SK-N-SH treated with all-trans-retinoic acid at 6 μM for 48 hours (cell line): ENCODE results near the gene CD63.

Experiments
- CSDC2 ChIP-seq: fragments of 250-450 bp; sonication (Bioruptor Pico); IDR thresholded peaks from 2 replicates; pipeline ENCODE4 v1.5.0; 2020; ENCODE audit warnings: mild to moderate bottlenecking, moderate library complexity
- ISL1 ChIP-seq: fragments of 250-450 bp; sonication (Bioruptor Pico); IDR thresholded peaks from 2 replicates; pipeline ENCODE4 v2.1.2; 2022; ENCODE audit warnings: mild to moderate bottlenecking, moderate library complexity
- OSR1 ChIP-seq: fragments of 250-450 bp; sonication (Bioruptor Pico); IDR thresholded peaks from 2 replicates; pipeline ENCODE4 v1.8.0; 2022; ENCODE audit warnings: moderate library complexity, mild to moderate bottlenecking, inconsistent platforms
- RARB ChIP-seq: fragments of 250-450 bp; sonication (Bioruptor Pico); IDR thresholded peaks from 2 replicates; pipeline ENCODE4 v1.8.0; 2021; ENCODE audit warnings: mild to moderate bottlenecking, moderate library complexity
- TCF4 ChIP-seq: fragments of 250-450 bp; sonication (Bioruptor Pico); IDR thresholded peaks from 2 replicates; pipeline ENCODE4 v1.8.0; 2021; ENCODE audit warnings: mild to moderate bottlenecking, moderate library complexity, borderline replicate concordance
- ZC3H10 ChIP-seq: fragments of 250-450 bp; sonication (Bioruptor Pico); IDR thresholded peaks from 2 replicates; pipeline ENCODE4 v1.5.1; 2021; ENCODE audit warnings: mild to moderate bottlenecking, moderate library complexity
- ZFP30 ChIP-seq: fragments of 450-650 bp; formaldehyde crosslinking; IDR thresholded peaks from 2 replicates; pipeline ENCODE4 v1.5.0; 2022; ENCODE audit warnings: mild to moderate bottlenecking, moderate library complexity
- ZNF70 ChIP-seq: fragments of 450-650 bp; formaldehyde crosslinking; IDR thresholded peaks from 2 replicates; pipeline ENCODE4 v1.5.0; 2020; ENCODE audit warnings: mild to moderate bottlenecking, moderate library complexity
- ZNF8 ChIP-seq: fragments of 450-650 bp; formaldehyde crosslinking; IDR thresholded peaks from 2 replicates; pipeline ENCODE4 v1.5.0; 2020; ENCODE audit warnings: mild to moderate bottlenecking, moderate library complexity
- TF ChIP-seq, protein P1 (sequence below): fragments of 250-450 bp; sonication (Bioruptor Pico); IDR thresholded peaks from 2 replicates; pipeline ENCODE4 v1.5.0; 2020; ENCODE audit warnings: mild to moderate bottlenecking, moderate library complexity
- TF ChIP-seq, protein P2 (sequence below): fragments of 250-450 bp; sonication (Bioruptor Pico); IDR thresholded peaks from 2 replicates; pipeline ENCODE4 v1.8.0; 2020; ENCODE audit warnings: mild to moderate bottlenecking, moderate library complexity, borderline replicate concordance

- no peak for TF ChIP-seq RARB (CRISPR knock-in tag)
- TF ChIP-seq, protein P1, sequence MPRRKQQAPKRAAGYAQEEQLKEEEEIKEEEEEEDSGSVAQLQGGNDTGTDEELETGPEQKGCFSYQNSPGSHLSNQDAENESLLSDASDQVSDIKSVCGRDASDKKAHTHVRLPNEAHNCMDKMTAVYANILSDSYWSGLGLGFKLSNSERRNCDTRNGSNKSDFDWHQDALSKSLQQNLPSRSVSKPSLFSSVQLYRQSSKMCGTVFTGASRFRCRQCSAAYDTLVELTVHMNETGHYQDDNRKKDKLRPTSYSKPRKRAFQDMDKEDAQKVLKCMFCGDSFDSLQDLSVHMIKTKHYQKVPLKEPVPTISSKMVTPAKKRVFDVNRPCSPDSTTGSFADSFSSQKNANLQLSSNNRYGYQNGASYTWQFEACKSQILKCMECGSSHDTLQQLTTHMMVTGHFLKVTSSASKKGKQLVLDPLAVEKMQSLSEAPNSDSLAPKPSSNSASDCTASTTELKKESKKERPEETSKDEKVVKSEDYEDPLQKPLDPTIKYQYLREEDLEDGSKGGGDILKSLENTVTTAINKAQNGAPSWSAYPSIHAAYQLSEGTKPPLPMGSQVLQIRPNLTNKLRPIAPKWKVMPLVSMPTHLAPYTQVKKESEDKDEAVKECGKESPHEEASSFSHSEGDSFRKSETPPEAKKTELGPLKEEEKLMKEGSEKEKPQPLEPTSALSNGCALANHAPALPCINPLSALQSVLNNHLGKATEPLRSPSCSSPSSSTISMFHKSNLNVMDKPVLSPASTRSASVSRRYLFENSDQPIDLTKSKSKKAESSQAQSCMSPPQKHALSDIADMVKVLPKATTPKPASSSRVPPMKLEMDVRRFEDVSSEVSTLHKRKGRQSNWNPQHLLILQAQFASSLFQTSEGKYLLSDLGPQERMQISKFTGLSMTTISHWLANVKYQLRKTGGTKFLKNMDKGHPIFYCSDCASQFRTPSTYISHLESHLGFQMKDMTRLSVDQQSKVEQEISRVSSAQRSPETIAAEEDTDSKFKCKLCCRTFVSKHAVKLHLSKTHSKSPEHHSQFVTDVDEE (CRISPR knock-in tag), result no peak
- no peak for TF ChIP-seq CSDC2 (CRISPR knock-in tag)
- TF ChIP-seq, protein P2, sequence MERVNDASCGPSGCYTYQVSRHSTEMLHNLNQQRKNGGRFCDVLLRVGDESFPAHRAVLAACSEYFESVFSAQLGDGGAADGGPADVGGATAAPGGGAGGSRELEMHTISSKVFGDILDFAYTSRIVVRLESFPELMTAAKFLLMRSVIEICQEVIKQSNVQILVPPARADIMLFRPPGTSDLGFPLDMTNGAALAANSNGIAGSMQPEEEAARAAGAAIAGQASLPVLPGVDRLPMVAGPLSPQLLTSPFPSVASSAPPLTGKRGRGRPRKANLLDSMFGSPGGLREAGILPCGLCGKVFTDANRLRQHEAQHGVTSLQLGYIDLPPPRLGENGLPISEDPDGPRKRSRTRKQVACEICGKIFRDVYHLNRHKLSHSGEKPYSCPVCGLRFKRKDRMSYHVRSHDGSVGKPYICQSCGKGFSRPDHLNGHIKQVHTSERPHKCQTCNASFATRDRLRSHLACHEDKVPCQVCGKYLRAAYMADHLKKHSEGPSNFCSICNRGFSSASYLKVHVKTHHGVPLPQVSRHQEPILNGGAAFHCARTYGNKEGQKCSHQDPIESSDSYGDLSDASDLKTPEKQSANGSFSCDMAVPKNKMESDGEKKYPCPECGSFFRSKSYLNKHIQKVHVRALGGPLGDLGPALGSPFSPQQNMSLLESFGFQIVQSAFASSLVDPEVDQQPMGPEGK (CRISPR knock-in tag), result no peak
- TF ChIP-seq ZFP30 (CRISPR knock-in tag), result no peak
- no peak for TF ChIP-seq OSR1 (CRISPR knock-in tag)
- no peak for TF ChIP-seq ZNF8
- no peak for TF ChIP-seq TCF4
- no peak for TF ChIP-seq ZC3H10
- TF ChIP-seq ZNF70 (CRISPR knock-in tag), result no peak
- no peak for TF ChIP-seq ISL1 (CRISPR knock-in tag)
Measured at GRCh38 chr12:55676707-55677106, 52.1 kb downstream of the CD63 start.
